ENCODE results near the gene PCAT7.

DNA sequence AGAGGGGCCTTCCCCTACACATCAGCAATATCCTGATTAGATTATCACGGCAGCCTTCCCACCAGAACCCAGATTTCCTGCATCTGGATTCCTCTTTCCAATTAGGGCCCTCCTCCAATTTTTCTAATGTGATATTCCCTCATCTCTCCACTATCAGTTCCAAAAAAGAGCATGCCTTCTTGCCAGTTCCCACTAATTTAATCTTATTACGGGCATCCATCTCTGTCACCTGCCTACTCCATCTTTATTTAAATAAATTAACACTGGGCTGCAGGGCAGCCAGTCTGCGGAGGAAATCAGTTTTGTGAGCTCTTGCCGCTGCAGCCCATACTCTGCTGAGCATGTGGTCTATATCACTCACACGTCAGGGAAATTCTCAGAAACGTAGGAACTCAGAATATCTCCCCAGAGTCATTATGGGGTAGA is 55.3 kb downstream of the PCAT7 start:
- TF ChIP-seq, protein P1, sequence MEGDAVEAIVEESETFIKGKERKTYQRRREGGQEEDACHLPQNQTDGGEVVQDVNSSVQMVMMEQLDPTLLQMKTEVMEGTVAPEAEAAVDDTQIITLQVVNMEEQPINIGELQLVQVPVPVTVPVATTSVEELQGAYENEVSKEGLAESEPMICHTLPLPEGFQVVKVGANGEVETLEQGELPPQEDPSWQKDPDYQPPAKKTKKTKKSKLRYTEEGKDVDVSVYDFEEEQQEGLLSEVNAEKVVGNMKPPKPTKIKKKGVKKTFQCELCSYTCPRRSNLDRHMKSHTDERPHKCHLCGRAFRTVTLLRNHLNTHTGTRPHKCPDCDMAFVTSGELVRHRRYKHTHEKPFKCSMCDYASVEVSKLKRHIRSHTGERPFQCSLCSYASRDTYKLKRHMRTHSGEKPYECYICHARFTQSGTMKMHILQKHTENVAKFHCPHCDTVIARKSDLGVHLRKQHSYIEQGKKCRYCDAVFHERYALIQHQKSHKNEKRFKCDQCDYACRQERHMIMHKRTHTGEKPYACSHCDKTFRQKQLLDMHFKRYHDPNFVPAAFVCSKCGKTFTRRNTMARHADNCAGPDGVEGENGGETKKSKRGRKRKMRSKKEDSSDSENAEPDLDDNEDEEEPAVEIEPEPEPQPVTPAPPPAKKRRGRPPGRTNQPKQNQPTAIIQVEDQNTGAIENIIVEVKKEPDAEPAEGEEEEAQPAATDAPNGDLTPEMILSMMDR (optimal IDR thresholded peaks at IDR 0.05 in 1 of 3, IDR thresholded peaks at IDR 0.05 in 1 of 3, conservative IDR thresholded peaks at IDR 0.05 in 1 of 3; ENCODE audit: extremely low read depth in 1 of 3, insufficient read depth in 2 of 3, low read length in 3 of 3), result no peak
- no peak for TF ChIP-seq EZH2 (IDR thresholded peaks at IDR 0.05; ENCODE audit: low read length)

Measured in keratinocyte (primary cell).